ENCODE measurements around the gene KCNIP4.
A peak's percentile ranks its signal among the peaks of the same experiment; 100 is the strongest.

The KCNIP4 gene

DNA sequence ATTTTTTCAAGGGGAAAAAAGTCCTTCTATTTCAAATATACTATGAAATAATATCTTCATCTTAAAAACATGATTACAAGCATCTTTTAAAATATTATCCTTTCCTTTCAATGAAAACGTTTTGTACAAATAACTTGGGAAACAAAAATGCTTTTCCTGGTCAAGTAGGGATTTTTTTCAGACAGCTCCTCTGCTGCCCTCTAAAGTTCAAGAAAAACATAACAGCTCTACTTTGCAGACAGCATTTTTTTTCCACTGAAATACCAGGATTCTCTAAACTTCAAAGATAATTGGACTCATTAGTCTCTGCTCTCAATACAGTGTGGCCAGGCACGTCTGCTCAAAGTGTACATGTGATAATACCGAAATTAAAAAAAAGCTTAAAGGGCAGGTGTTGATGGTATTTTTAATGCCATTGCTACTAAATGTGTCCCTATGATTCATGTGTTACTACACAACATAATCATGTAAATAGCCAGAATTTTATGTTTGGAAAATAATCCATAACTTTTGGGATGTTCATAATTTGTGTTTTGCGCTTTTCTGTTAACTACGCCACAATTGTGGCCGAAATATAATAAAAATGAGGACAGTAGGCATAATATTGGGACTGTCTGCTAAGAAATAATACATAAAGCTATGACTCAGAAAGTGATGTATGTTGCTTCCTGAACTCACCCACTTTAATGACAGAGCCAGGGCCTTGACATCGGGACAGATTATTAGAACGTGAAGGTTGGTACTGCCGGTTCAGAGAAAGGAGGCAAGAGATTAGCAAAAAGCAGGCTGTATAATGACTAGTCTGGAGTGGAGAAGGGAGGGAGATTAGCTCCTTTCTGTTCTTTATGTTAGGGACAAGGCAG lies 478.9 kb downstream of the KCNIP4 start:
- DNase-seq (ENCODE audit: insufficient read length, low spot score) = no peak
- no peak for FAIRE-seq
- TF ChIP-seq POLR2A (IDR thresholded peaks at IDR 0.05; ENCODE audit: low read depth, low read length) = no peak

DNA sequence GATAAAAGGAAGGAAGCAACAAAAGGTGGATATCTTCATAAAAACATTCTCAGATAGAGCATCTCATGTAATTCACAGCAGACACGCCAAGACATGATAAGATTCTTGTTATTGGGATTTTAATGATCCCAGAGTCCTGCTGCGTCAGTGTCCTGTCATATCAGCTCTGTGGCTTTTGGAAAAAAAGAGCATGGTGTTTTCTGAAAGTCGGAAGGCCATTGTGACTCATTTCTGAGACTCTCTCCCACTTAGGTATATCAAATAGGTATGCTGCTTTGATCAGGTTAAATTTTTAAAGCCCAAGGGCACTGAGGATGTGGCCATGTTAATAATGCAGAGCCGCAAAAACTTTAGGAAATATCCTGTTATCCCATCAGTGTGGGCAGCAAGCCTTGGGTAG lies 481.0 kb downstream of the KCNIP4 start:
- TF ChIP-seq POLR2A (IDR thresholded peaks at IDR 0.05; ENCODE audit: low read depth, low read length) = no peak
- no peak for DNase-seq (ENCODE audit: insufficient read length, low spot score)
- no peak for FAIRE-seq

DNA sequence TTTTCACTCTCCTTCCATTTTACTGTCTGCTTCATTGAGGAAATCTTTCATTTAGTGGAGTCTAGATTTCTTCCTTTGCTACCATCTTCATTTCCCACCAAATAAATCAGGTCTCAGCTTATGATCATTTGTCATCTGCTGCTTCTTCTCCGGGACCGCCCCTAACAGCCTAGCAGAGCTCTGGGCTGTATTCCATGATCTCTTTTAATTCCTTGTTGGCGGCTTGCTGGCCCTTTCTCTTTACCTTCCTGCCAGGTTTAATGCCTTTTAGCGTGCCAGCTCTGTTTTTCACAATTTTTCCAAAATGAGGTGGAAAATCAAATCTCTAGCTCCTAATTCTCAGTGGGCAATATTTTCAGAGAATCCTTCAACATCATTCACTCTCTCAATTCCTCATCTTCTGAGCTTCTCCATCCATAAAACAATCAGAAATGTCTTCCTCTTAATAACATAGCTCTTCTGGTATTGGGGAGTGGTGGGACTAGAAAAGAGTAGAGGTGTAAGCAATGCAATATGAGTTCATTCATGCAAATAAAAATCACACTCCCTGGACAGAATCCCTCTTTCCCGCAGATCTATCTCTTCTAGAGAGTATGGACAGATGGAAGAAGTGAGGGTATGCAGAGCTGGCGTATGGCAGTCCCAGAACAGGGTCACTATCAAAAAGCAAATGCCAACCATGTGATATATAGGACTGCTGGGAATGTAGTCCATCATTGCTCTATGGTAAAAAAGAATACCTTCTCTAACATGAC lies 491.3 kb downstream of the KCNIP4 start:
- DNase-seq (ENCODE audit: insufficient read length, low spot score) (no peak), FAIRE-seq (no peak)
- no peak for TF ChIP-seq POLR2A (IDR thresholded peaks at IDR 0.05; ENCODE audit: low read depth, low read length)

DNA sequence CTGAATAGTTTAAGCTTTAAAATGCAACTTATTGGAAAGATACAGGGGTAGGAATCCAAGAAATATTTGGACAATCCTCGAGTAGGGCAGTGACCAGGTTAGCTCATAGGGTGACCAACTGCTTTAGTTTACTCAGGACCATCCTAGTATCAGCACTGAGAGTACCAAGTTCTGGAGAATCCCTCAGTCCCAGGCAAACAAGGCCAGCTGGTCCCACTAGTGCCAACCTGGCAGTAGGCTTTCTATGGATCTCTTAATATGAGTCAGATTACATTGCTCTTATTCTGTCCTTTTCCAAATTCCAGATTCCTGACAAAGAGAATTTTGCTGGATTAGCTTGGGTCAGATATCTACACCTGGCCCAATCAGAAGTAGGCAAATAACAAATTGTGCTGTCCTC lies 493.7 kb downstream of the KCNIP4 start:
- no peak for DNase-seq (ENCODE audit: insufficient read length, low spot score)
- TF ChIP-seq POLR2A (IDR thresholded peaks at IDR 0.05; ENCODE audit: low read depth, low read length) = no peak
- no peak for FAIRE-seq

DNA sequence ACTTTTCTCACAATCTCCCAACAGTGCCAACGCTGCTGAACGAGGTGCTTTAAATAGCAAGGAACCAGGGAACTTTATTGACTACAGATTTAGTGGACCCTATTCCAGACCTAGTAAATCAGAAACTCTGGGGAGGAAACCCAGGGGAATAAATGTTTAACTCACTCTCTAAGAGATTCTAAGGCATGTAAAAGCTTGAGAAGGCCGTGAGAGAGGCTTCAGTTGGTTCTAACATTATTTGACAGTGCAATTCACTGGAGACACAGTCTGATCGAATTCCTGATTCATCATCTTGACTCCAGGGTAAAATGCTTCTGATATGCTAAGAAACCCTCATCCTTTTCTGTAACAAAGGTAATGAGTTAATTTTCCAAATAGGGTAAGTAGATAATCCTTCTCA lies 494.4 kb downstream of the KCNIP4 start:
- TF ChIP-seq POLR2A (IDR thresholded peaks at IDR 0.05; ENCODE audit: low read depth, low read length) = no peak
- FAIRE-seq = no peak
- DNase-seq (ENCODE audit: insufficient read length, low spot score) = no peak

DNA sequence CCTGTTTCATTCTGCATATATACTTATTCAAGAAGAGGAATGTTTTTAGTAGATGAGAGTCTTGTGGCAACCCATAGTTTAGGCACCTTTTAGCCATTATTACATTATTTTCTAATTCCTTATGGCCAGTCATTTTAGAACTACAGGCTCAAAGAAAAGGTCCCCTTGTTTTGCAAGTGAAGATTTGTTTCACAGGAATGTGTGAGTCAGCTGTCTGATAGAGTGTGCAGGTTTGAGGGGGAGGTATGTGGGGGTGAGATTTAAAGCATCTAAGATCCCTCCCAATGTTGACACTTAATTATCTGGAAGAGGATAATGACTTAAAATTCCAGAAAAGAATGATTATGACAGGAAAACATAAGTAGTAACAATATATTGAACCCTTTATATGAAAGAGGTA lies 495.6 kb downstream of the KCNIP4 start:
- no peak for TF ChIP-seq POLR2A (IDR thresholded peaks at IDR 0.05; ENCODE audit: low read depth, low read length)
- FAIRE-seq (no peak), DNase-seq (ENCODE audit: insufficient read length, low spot score) (no peak)

DNA sequence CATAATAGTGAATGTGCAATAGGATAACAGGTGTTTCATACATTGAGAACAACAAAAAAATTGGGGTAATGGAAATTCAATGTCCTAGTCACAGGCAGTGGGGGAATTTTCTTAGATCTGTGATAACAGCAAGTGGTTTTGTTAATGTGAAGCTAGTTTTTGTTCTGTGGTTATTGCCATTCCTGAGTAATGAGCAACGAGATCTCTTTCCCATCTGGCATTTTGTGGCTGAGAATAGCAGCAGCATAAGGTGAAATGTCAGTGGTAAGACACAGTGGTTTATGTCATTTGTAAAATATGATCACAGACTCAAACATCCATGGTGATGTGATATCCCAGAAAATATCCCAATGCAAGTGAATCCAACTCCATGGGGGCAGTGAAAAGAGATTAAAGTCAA lies 497.5 kb downstream of the KCNIP4 start:
- DNase-seq (ENCODE audit: insufficient read length, low spot score) (peak; percentile 0), FAIRE-seq (no peak)
- TF ChIP-seq POLR2A (IDR thresholded peaks at IDR 0.05; ENCODE audit: low read depth, low read length) = no peak

DNA sequence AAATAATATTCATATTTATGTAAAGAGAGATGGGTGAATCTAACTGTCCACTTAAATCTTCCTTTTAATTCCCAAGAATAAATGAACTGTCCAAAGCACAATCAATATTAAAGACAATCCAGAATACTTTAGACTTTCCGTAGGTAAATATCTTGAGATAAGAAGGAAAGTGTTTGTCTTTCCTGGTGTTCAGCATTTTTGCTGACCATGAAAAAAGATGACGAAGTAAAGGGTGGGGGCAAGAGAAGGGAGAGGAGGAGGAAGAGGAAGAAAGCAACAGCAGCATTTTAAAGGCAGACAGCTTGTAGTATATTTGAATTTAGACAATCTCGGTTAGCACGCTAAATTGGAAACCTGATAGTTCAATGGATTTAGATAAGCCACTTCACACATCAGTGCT lies 498.2 kb downstream of the KCNIP4 start:
- DNase-seq (ENCODE audit: insufficient read length, low spot score) = no peak
- no peak for TF ChIP-seq POLR2A (IDR thresholded peaks at IDR 0.05; ENCODE audit: low read depth, low read length)
- FAIRE-seq = no peak

DNA sequence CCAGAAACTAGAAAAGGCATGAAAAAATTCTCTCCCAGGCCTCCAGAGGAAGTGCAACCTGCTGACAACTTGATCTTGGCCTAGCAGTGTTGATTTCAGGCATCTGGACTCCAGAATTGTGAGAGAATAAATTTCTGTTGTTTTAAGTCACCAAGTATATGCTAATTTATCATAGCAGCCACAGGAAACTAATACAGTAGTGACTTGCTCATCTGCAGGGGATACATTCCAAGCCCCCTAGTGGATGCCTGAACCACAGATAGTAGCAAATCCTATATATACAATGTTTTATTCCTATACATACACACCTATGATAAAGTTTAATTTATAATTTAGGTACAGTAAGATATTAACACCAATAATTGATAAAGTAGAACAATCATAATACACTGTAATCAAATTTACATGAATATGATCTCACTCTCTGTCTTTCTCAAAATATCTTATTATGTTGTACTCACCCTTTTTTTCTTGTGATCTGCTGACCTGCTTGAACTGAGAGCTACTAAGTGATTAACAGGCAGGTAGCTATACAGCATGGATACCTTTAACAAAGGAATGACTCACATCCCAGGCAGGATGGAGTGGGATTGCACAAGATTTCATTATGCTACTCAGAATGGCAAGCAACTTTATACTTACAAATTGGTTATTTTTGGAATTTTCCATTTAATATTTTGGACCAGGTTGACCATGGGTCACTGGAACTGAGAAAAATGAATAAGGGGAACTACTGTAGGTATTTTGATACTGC lies 501.1 kb downstream of the KCNIP4 start:
- DNase-seq (ENCODE audit: insufficient read length, low spot score) = no peak
- no peak for FAIRE-seq
- TF ChIP-seq POLR2A (IDR thresholded peaks at IDR 0.05; ENCODE audit: low read depth, low read length) = no peak

DNA sequence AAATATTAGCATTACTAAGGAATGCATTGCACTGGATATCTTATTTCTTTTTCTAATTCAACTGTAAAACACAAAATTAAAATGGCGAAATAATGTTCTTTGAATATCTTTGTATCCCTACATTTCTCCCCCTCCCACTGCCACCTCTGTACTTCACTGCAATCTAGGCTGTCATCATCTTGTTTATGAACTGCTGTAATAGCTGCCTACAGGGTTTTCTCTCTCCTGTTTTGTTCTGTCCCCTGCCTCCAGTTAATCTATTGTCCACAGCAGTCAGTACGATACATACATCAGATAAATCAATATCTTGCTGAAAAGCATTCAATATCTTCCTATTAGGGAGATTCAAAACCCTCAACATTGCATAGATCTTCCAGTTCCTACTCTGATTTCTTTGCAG lies 528.4 kb downstream of the KCNIP4 start:
- no peak for TF ChIP-seq POLR2A (IDR thresholded peaks at IDR 0.05; ENCODE audit: low read depth, low read length)
- no peak for FAIRE-seq

DNA sequence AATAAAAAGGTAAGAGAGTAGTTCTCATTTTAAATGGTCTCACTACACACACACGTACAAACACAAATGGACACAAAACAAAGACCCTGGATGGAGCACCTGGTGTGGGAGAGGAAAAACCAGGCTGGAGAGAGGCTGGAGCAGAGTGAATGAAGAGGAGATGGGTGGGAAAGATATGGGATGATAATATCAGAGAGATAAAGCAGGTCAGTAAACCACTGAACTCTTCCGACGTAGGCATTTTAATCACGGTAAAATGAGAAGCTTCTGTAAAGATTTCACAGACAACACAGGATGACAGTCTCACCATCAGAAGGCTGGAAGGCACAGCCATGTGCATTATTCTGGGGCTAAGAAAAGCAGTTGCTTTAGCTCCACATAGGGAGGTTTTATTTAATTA lies 532.8 kb downstream of the KCNIP4 start:
- no peak for DNase-seq (ENCODE audit: insufficient read length, low spot score)
- FAIRE-seq = no peak
- TF ChIP-seq POLR2A (IDR thresholded peaks at IDR 0.05; ENCODE audit: low read depth, low read length) = no peak

More for the DNA sequence above, 528.4 kb downstream of the KCNIP4 start:
- no peak for DNase-seq (ENCODE audit: insufficient read length, low spot score)

DNA sequence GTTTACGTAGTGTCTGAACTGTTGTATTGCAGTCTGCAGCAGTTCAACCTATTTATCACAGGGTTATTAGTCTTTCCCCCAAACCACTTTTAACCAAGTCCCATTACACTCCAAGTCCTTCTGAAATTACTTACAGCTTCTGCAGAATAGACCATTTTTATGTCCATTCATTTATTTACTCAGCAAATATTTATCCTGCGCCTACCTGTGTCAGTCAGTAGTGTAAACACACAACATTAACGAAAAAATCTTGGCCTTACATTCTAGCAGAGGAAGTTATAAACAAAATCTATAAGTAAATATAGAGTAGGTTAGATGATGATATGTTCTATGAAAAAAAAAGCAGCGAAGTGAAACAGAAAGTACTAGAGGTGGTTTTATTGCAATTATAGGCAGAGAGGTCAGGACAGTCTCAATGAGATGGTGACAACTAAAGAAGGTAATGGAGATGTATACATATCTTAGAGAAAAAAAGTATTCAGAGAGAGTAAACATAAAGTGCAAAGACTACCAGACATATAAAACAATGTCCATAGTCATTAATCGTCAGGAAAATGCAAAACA lies 534.7 kb downstream of the KCNIP4 start:
- FAIRE-seq (no peak), DNase-seq (ENCODE audit: insufficient read length, low spot score) (no peak)
- no peak for TF ChIP-seq POLR2A (IDR thresholded peaks at IDR 0.05; ENCODE audit: low read depth, low read length)

DNA sequence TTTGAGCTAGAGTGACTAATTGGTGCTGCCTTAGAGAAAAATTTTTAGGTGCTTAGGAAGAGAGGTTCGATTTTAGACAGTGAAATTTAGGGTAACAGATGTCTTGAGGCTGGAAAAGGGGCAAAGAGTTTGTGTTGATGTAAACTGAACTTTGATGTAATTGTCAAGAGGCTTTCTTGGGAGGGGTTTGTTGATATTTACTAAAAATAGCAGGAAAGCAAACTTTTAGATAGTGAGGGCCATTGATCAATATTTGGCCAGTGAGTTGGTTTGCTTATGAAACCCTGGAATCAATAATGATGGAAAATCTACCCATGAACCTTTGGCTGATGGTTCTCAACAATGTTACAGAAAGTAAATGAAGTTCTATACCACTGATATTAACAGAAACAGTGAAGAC lies 537.5 kb downstream of the KCNIP4 start:
- no peak for TF ChIP-seq POLR2A (IDR thresholded peaks at IDR 0.05; ENCODE audit: low read depth, low read length)
- no peak for DNase-seq (ENCODE audit: insufficient read length, low spot score)
- FAIRE-seq = no peak

DNA sequence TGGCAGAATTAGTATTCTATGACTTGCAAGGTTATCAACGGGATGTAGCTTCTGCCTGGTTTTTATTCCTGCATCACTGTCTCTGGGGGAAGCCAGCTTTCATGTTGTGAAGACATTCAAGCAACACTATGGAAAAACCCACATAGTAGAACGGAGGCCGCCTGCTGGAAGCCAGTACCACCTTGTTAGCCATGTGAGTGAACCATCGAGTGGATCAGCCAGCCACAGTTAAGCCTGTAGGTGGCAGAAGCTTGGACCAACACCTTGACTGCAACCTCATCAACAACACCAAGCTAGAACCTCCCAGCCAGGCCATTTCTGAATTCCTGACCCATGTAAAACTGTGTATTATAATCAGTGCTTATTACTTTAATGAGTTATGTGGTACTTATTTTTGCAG lies 538.2 kb downstream of the KCNIP4 start:
- FAIRE-seq (no peak), DNase-seq (ENCODE audit: insufficient read length, low spot score) (no peak)
- TF ChIP-seq POLR2A (IDR thresholded peaks at IDR 0.05; ENCODE audit: low read depth, low read length) = no peak
